Measurements from ENCODE around the gene KRT85. TPM values are rescaled to one million over a fixed set of nuclear protein-coding genes. Genes with fewer than 3 reads are reported as not detected.
A peak's percentile ranks its signal among the peaks of the same experiment; 100 is the strongest.

The KRT85 gene
- total and polyA plus RNA-seq, 2 of the 13 experiments (the other 11 are each of a cell fraction or from before 2014, with no cell fraction given), result not detected

GRCh38 chr12:52337054-52337453 lies 30.2 kb downstream of the KRT85 start:
- peaks cover 1 to 24% of the 10 kb centered on the region in 2 experiments; a peak in 1 of 5 replicates for H3K27me3 ChIP-seq (ENCODE audit: control insufficient read depth in 1 of 2, insufficient read depth in 2 of 2, low read length in 2 of 2)
- TF ChIP-seq KLF12 (CRISPR knock-in tag; IDR thresholded peaks at IDR 0.05; ENCODE audit: borderline replicate concordance) (no peak), ZC3H4 (CRISPR knock-in tag; IDR thresholded peaks at IDR 0.05; ENCODE audit: borderline replicate concordance) (no peak), NFE2L2 (IDR thresholded peaks at IDR 0.05; ENCODE audit: low read length) (0 out of 2 replicates have a peak, but pooled peaks have one; percentile 14)
- no peak for FAIRE-seq
- H4K20me1 ChIP-seq (ENCODE audit: insufficient read depth, low read length), result no peaks in the 10 kb centered on the region
- CTCF ChIA-PET (ENCODE audit: low intra/inter-chr PET ratio, low total read pairs), result no interaction called here
- no peak overlapping the region for H3K9ac ChIP-seq (ENCODE audit: insufficient read depth, low read depth, low read length)
- no TSS peak for BruUV-seq (replicated peaks)
- H3K79me2 ChIP-seq (ENCODE audit: insufficient read depth, low read length), result no peaks in the 10 kb centered on the region
- no peak overlapping the region for H3K27ac ChIP-seq (ENCODE audit: extremely low read length, insufficient read depth, low read length)
- H3K4me1 ChIP-seq (ENCODE audit: insufficient read depth, low read length), result no peaks in the 10 kb centered on the region
- WGBS (ENCODE audit: low lambda C conversion rate), result 0% methylated on average over 1 of the region's 1 CpG
- no peaks in the 10 kb centered on the region for H3K9me3 ChIP-seq (ENCODE audit: low read length)
- intact Hi-C loops (cut with micrococcal nuclease; ENCODE audit: unreplicated experiment), result no loop called here
- no peak for ATAC-seq
- H3K4me2 ChIP-seq (ENCODE audit: low read depth, low read length), result no peak overlapping the region
- DNase-seq (ENCODE audit: low spot score), result no peak
- POLR2A ChIA-PET, result no interaction called here
- H3K36me3 ChIP-seq (replicated peaks in 1 of 2; ENCODE audit: control insufficient read depth in 1 of 2, insufficient read depth in 2 of 2, low read length in 2 of 2), result no peaks in the 10 kb centered on the region
- H2AFZ ChIP-seq (ENCODE audit: low read length), result no peak overlapping the region
- no peak overlapping the region for H3K4me3 ChIP-seq (replicated peaks in 1 of 3; ENCODE audit: insufficient read depth in 1 of 3, low read depth in 2 of 3, low read length in 3 of 3)
- in situ Hi-C loops (cut with HindIII; ENCODE audit: extremely low pct_ligation_motif_present, low pct_unique_long_range_greater_than_20kb), result no loop called here

DNA sequence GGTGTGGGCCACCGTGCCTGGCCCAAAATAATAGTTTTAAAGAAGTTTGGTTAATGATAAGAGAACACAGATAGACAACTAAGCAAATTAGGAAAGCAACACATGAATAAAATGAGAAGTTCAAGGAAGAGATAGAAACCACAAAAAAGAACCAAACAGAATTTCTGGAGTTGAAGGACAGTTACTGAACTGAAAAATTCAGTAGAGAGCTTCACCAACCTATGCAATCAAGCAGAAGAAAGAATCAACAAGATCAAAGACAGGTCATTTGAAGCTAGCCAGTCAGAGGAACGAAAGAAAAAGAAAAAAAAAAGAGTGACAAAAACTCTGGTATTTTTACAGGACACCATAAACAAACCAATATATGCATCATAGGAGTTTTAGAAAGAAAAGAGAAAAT lies 30.6 kb downstream of the KRT85 start:
- H4K20me1 ChIP-seq (ENCODE audit: insufficient read depth, low read length), result no peaks in the 10 kb centered on the region
- 24% methylated on average over 2 of the region's 2 CpGs for WGBS (ENCODE audit: low lambda C conversion rate)
- no peak for ATAC-seq
- H3K4me2 ChIP-seq (ENCODE audit: low read depth, low read length), result no peak overlapping the region
- no peaks in the 10 kb centered on the region for H3K4me1 ChIP-seq (ENCODE audit: insufficient read depth, low read length)
- no peak for DNase-seq (ENCODE audit: low spot score)
- ChIA-PET POLR2A (no interaction called here), CTCF (ENCODE audit: low intra/inter-chr PET ratio, low total read pairs) (no interaction called here)
- no peak overlapping the region for H3K4me3 ChIP-seq (replicated peaks in 1 of 3; ENCODE audit: insufficient read depth in 1 of 3, low read depth in 2 of 3, low read length in 3 of 3)
- intact Hi-C loops (cut with micrococcal nuclease; ENCODE audit: unreplicated experiment), result no loop called here
- H3K79me2 ChIP-seq (ENCODE audit: insufficient read depth, low read length), result no peaks in the 10 kb centered on the region
- FAIRE-seq, result no peak
- no peak for TF ChIP-seq JUND (CRISPR knock-in tag; IDR thresholded peaks at IDR 0.05)
- no peak for TF ChIP-seq ZNF256 (CRISPR knock-in tag; conservative IDR thresholded peaks at IDR 0.05)
- peak; percentile 89; the same call in 1 of the 2 replicates for TF ChIP-seq ZNF160 (CRISPR knock-in tag; IDR thresholded peaks at IDR 0.05)
- TF ChIP-seq HOXD1 (CRISPR knock-in tag; IDR thresholded peaks at IDR 0.05), result no peak
- no peaks in the 10 kb centered on the region for H3K9me3 ChIP-seq (ENCODE audit: low read length)
- no TSS peak for BruUV-seq (replicated peaks)
- H3K9ac ChIP-seq (ENCODE audit: insufficient read depth, low read depth, low read length), result no peak overlapping the region
- no peak overlapping the region for H2AFZ ChIP-seq (ENCODE audit: low read length)
- no peaks in the 10 kb centered on the region for H3K36me3 ChIP-seq (replicated peaks in 1 of 2; ENCODE audit: control insufficient read depth in 1 of 2, insufficient read depth in 2 of 2, low read length in 2 of 2)
- peaks cover 1 to 22% of the 10 kb centered on the region in 2 experiments; a peak in 1 of 5 replicates for H3K27me3 ChIP-seq (ENCODE audit: control insufficient read depth in 1 of 2, insufficient read depth in 2 of 2, low read length in 2 of 2)
- in situ Hi-C loops (cut with HindIII; ENCODE audit: extremely low pct_ligation_motif_present, low pct_unique_long_range_greater_than_20kb), result no loop called here
- no peak overlapping the region for H3K27ac ChIP-seq (ENCODE audit: extremely low read length, insufficient read depth, low read length)
